ENCODE measurements around the gene ZP3. TPM values are rescaled to one million over a fixed set of nuclear protein-coding genes. Genes with fewer than 3 reads are reported as not detected.
"Not testable (repeated sequence)": the region's sequence is repeated elsewhere in the genome, so short reads cannot be mapped to it uniquely, and the experiment has no call there.

ZP3 gene
- total and polyA plus RNA-seq, 7 donors = 0.23 to 12.3 (median 0.74) TPM; not detected in 1

GRCh38 chr7:76445577-76446008 lies 20.8 kb downstream of the ZP3 start:
- H3K27ac ChIP-seq; DNase-seq; H3K27me3 ChIP-seq (ENCODE audit: insufficient read depth in 3 of 3, low read length in 2 of 3); H3K4me1 ChIP-seq; intact Hi-C loops (cut with DNase I); H3K9me3 ChIP-seq; H3K4me3 ChIP-seq; H3K36me3 ChIP-seq (ENCODE audit: insufficient read depth in 1 of 2, low read depth in 1 of 2): not testable (repeated sequence)
- ATAC-seq = peak; percentile 87 to 92 (median 90)
- 1 to 4% (median 3%) methylated on average over 4 of the region's 5 CpGs for WGBS, 3 donors

- H3K4me3 ChIP-seq; H3K27ac ChIP-seq; DNase-seq; ATAC-seq; H3K36me3 ChIP-seq (ENCODE audit: insufficient read depth in 1 of 2, low read depth in 1 of 2); H3K9me3 ChIP-seq; H3K4me1 ChIP-seq; intact Hi-C loops (cut with DNase I); H3K27me3 ChIP-seq (ENCODE audit: insufficient read depth in 3 of 3, low read length in 2 of 3): not testable (repeated sequence)
- no CpG with 5 or more reads among the region's 4 CpGs for WGBS, 3 donors
Measured at GRCh38 chr7:76457017-76457416, 32.3 kb downstream of the ZP3 start.

GRCh38 chr7:76458504-76458903 lies 33.8 kb downstream of the ZP3 start:
- H3K27me3 ChIP-seq (ENCODE audit: insufficient read depth in 3 of 3, low read length in 2 of 3); ATAC-seq: not testable (repeated sequence)
- WGBS, 3 donors = 31 to 65% (median 58%) methylated on average over 1 of the region's 4 CpGs

GRCh38 chr7:76460767-76461166 lies 36.0 kb downstream of the ZP3 start:
- DNase-seq; H3K27me3 ChIP-seq (ENCODE audit: insufficient read depth in 3 of 3, low read length in 2 of 3); H3K4me1 ChIP-seq; H3K4me3 ChIP-seq; H3K36me3 ChIP-seq (ENCODE audit: insufficient read depth in 1 of 2, low read depth in 1 of 2); intact Hi-C loops (cut with DNase I); H3K9me3 ChIP-seq; H3K27ac ChIP-seq; ATAC-seq: not testable (repeated sequence)
- 86 to 90% (median 88%) methylated on average over 10 to 14 of the region's 20 CpGs for WGBS, 3 donors

More at GRCh38 chr7:76458504-76458903, 33.8 kb downstream of the ZP3 start:
- intact Hi-C loops (cut with DNase I); H3K27ac ChIP-seq; H3K4me3 ChIP-seq; DNase-seq; H3K36me3 ChIP-seq (ENCODE audit: insufficient read depth in 1 of 2, low read depth in 1 of 2); H3K9me3 ChIP-seq; H3K4me1 ChIP-seq: not testable (repeated sequence)

- WGBS, 3 donors = 0% methylated on average over 11 to 16 of the region's 54 CpGs
- DNase-seq = peak in 1 of 2 donors; percentile 40
Measured at GRCh38 chr7:76461464-76462101, 36.8 kb downstream of the ZP3 start, which contains the start of gene DTX2. Gene DTX2, plus strand, starts transcription at chr7:76461709. Its CDS starts 18,801 bp downstream, at chr7:76480510.

GRCh38 chr7:76462271-76462882 lies 37.6 kb downstream of the ZP3 start:
- WGBS, 3 donors = no CpG with 5 or more reads among the region's 17 CpGs
- peak in 2 of 4 donors; percentile 36 to 44 for ATAC-seq
- H3K36me3 ChIP-seq (ENCODE audit: insufficient read depth in 1 of 2, low read depth in 1 of 2); H3K27me3 ChIP-seq (ENCODE audit: insufficient read depth in 3 of 3, low read length in 2 of 3); intact Hi-C loops (cut with DNase I); H3K27ac ChIP-seq; DNase-seq; H3K4me3 ChIP-seq; H3K4me1 ChIP-seq; H3K9me3 ChIP-seq: not testable (repeated sequence)

More at GRCh38 chr7:76461464-76462101, 36.8 kb downstream of the ZP3 start, which contains the start of gene DTX2:
- Histone ChIP-seq H3K27ac (peak within 1 kb of the TSS; percentile 46), H3K4me3 (peak within 1 kb of the TSS; percentile 63)
- H3K4me1 ChIP-seq; H3K36me3 ChIP-seq (ENCODE audit: insufficient read depth in 1 of 2, low read depth in 1 of 2); H3K9me3 ChIP-seq; H3K27me3 ChIP-seq (ENCODE audit: insufficient read depth in 3 of 3, low read length in 2 of 3); intact Hi-C loops (cut with DNase I): not testable (repeated sequence)
- peak; percentile 94 to 97 (median 97) for ATAC-seq

GRCh38 chr7:76464959-76465358 lies 40.2 kb downstream of the ZP3 start:
- H3K27ac ChIP-seq; H3K4me3 ChIP-seq; H3K36me3 ChIP-seq (ENCODE audit: insufficient read depth in 1 of 2, low read depth in 1 of 2); intact Hi-C loops (cut with DNase I); H3K9me3 ChIP-seq; DNase-seq; H3K4me1 ChIP-seq; H3K27me3 ChIP-seq (ENCODE audit: insufficient read depth in 3 of 3, low read length in 2 of 3); ATAC-seq: not testable (repeated sequence)
- 73 to 80% (median 76%) methylated on average over 3 to 4 of the region's 5 CpGs for WGBS, 3 donors

- DNase-seq; intact Hi-C loops (cut with DNase I); H3K4me3 ChIP-seq; H3K27me3 ChIP-seq (ENCODE audit: insufficient read depth in 3 of 3, low read length in 2 of 3); H3K36me3 ChIP-seq (ENCODE audit: insufficient read depth in 1 of 2, low read depth in 1 of 2); H3K4me1 ChIP-seq; H3K9me3 ChIP-seq: not testable (repeated sequence)
- ATAC-seq = peak; percentile 21 to 29 (median 24)
- peak overlapping the region; percentile 68 for H3K27ac ChIP-seq
- WGBS, 3 donors = no CpG with 5 or more reads among the region's 8 CpGs
Measured at GRCh38 chr7:76465950-76466349, 41.2 kb downstream of the ZP3 start.

- intact Hi-C loops (cut with DNase I); H3K36me3 ChIP-seq (ENCODE audit: insufficient read depth in 1 of 2, low read depth in 1 of 2); H3K27ac ChIP-seq; H3K27me3 ChIP-seq (ENCODE audit: insufficient read depth in 3 of 3, low read length in 2 of 3); H3K4me1 ChIP-seq; H3K4me3 ChIP-seq; H3K9me3 ChIP-seq: not testable (repeated sequence)
- WGBS, 3 donors = 77 to 81% (median 77%) methylated on average over 10 of the region's 14 CpGs
- DNase-seq (peak in 1 of 2 donors; percentile 55), ATAC-seq (peak; percentile 20 to 44 (median 27))
Measured at GRCh38 chr7:76467743-76468404, 43.1 kb downstream of the ZP3 start.

- H3K4me1 ChIP-seq; H3K4me3 ChIP-seq; H3K9me3 ChIP-seq; H3K27me3 ChIP-seq (ENCODE audit: insufficient read depth in 3 of 3, low read length in 2 of 3); intact Hi-C loops (cut with DNase I); H3K36me3 ChIP-seq (ENCODE audit: insufficient read depth in 1 of 2, low read depth in 1 of 2); ATAC-seq; H3K27ac ChIP-seq; DNase-seq: not testable (repeated sequence)
- WGBS, 3 donors = 82 to 87% (median 84%) methylated on average over 7 to 9 of the region's 10 CpGs
Measured at GRCh38 chr7:76471556-76472221, 46.9 kb downstream of the ZP3 start.

GRCh38 chr7:76473097-76473496 lies 48.3 kb downstream of the ZP3 start:
- H3K4me1 ChIP-seq; H3K4me3 ChIP-seq; H3K27me3 ChIP-seq (ENCODE audit: insufficient read depth in 3 of 3, low read length in 2 of 3); DNase-seq; H3K9me3 ChIP-seq; H3K36me3 ChIP-seq (ENCODE audit: insufficient read depth in 1 of 2, low read depth in 1 of 2); H3K27ac ChIP-seq; intact Hi-C loops (cut with DNase I): not testable (repeated sequence)
- 10 to 51% (median 49%) methylated on average over 1 to 3 of the region's 6 CpGs for WGBS, 3 donors
- peak; percentile 71 to 88 (median 78) for ATAC-seq
